SK-N-SH (cell line): ENCODE measurements around the gene OTOG. TPM values are rescaled to one million over a fixed set of nuclear protein-coding genes. Genes with fewer than 3 reads are reported as not detected.

ENCODE experiments used
- CTCF ChIA-PET: fragments of 300-600, 350-600 bp; formaldehyde crosslinking; extraction: SDS; loops from one replicate; lab custom pipeline; 2021; lab: Yijun Ruan, JAX
- POLR2A ChIA-PET: fragments of 350-600 bp; sonication (Branson Sonifier 250); formaldehyde crosslinking; extraction: SDS; loops from one replicate; lab custom pipeline; 2020; ENCODE audit warnings: antibody characterized with exemption, inconsistent platforms; lab: Yijun Ruan, JAX
- DNase-seq: peaks from one replicate; pipeline ENCODE4 v3.0.0; 2012
- H2AFZ ChIP-seq: fragments of 200-600 bp; sonication (generic); 2 replicates; pipeline ENCODE4 v1.8.1; 2016; ENCODE audit warnings: antibody characterized with exemption, mild to moderate bottlenecking, low read depth
- H3F3A ChIP-seq: fragments of 200-600 bp; sonication (generic); replicated peaks from 2 replicates; pipeline ENCODE3; 2016; ENCODE audit warnings: antibody characterized with exemption, mild to moderate bottlenecking; ENCODE audit not compliant: insufficient read depth
- H3K27ac ChIP-seq, 2 experiments: fragments of 200-500 bp in 1 of 2; fragments of 200-600 bp in 1 of 2; sonication (Bioruptor generic) in 1 of 2; sonication (generic), shearing (Covaris generic) in 1 of 2; 2 replicates each; pipeline versions ENCODE4 v1.5.1 to v1.6.1; 2014 to 2016; ENCODE audit warnings: low read depth in 2 of 2, inconsistent platforms in 1 of 2, low read length in 1 of 2, mild to moderate bottlenecking in 1 of 2, mixed read lengths in 1 of 2
- H3K27me3 ChIP-seq: fragments of 200-600 bp; sonication (generic), shearing (Covaris generic); 2 replicates; pipeline ENCODE4 v1.6.1; 2016; ENCODE audit warnings: mixed run types; ENCODE audit not compliant: insufficient read depth
- H3K36me3 ChIP-seq, 2 experiments: fragments of 200-500 bp in 1 of 2; fragments of 200-600 bp in 1 of 2; sonication (Bioruptor generic) in 1 of 2; sonication (generic) in 1 of 2; replicated peaks in 1 of 2; 2 replicates each; pipeline versions ENCODE3 to v1.5.1; 2014 to 2016; ENCODE audit warnings: low read length in 1 of 2, mild to moderate bottlenecking in 1 of 2; ENCODE audit not compliant: insufficient read depth in 2 of 2, control insufficient read depth in 1 of 2
- H3K4me1 ChIP-seq, 2 experiments: fragments of 200-500 bp in 1 of 2; fragments of 200-600 bp in 1 of 2; sonication (Bioruptor generic) in 1 of 2; sonication (generic), shearing (Covaris generic) in 1 of 2; 2 replicates each; pipeline versions ENCODE4 v1.5.1 to v1.6.1; 2014 to 2016; ENCODE audit warnings: low read depth in 1 of 2, low read length in 1 of 2, mixed run types in 1 of 2; ENCODE audit not compliant: insufficient read depth in 2 of 2, control insufficient read depth in 1 of 2
- H3K4me2 ChIP-seq: fragments of 200-600 bp; sonication (generic), shearing (Covaris generic); 2 replicates; pipeline ENCODE4 v1.6.1; 2017; ENCODE audit warnings: mixed run types
- H3K4me3 ChIP-seq, 2 experiments: fragments of 200-500 bp in 1 of 2; fragments of 200-600 bp in 1 of 2; sonication (Bioruptor generic) in 1 of 2; sonication (generic), shearing (Covaris generic) in 1 of 2; 2 replicates each; pipeline versions ENCODE4 v1.5.1 to v1.8.1; 2014 to 2016; ENCODE audit warnings: low read depth in 2 of 2, inconsistent platforms in 1 of 2, low read length in 1 of 2, mild to moderate bottlenecking in 1 of 2, mixed read lengths in 1 of 2, moderate library complexity in 1 of 2
- H3K79me2 ChIP-seq: fragments of 200-600 bp; sonication (generic); 2 replicates; pipeline ENCODE4 v1.8.1; 2017; ENCODE audit warnings: mild to moderate bottlenecking; ENCODE audit not compliant: insufficient read depth
- H3K9ac ChIP-seq: fragments of 200-600 bp; sonication (generic); 2 replicates; pipeline ENCODE4 v1.6.1; 2017; ENCODE audit warnings: mixed run types
- H3K9me2 ChIP-seq: fragments of 200-600 bp; sonication (generic); 2 replicates; pipeline ENCODE4 v1.6.1; 2017; ENCODE audit warnings: mixed run types
- H3K9me3 ChIP-seq: fragments of 200-600 bp; sonication (generic); 2 replicates; pipeline ENCODE4 v1.6.1; 2017; ENCODE audit warnings: mixed run types, mild to moderate bottlenecking, moderate library complexity
- H4K20me1 ChIP-seq: fragments of 200-600 bp; sonication (generic); 2 replicates; pipeline ENCODE4 v1.6.1; 2017; ENCODE audit warnings: mild to moderate bottlenecking, mixed run types; ENCODE audit not compliant: insufficient read depth
- CHD2 ChIP-seq: fragments of 150-350 bp; IDR thresholded peaks from 2 replicates; pipeline ENCODE4 v1.6.1; 2018; ENCODE audit warnings: low read length; ENCODE audit not compliant: partially characterized antibody
- EP300 ChIP-seq, 2 experiments: IDR thresholded peaks; 2 replicates each; pipeline versions ENCODE4 v1.4.0 to v1.6.1; 2012; ENCODE audit warnings: borderline replicate concordance in 1 of 2, low read depth in 1 of 2, low read length in 1 of 2
- FOXJ3 ChIP-seq: sonication (generic); formaldehyde crosslinking; IDR thresholded peaks from 2 replicates; pipeline ENCODE4 v1.5.1; 2020; ENCODE audit warnings: mild to moderate bottlenecking, missing genetic modification reagents
- GABPA ChIP-seq: IDR thresholded peaks from 2 replicates; pipeline ENCODE4 v1.4.0; 2012; ENCODE audit warnings: low read depth, mild to moderate bottlenecking
- GATA2 ChIP-seq: sonication (generic); formaldehyde crosslinking; IDR thresholded peaks from 2 replicates; pipeline ENCODE4 v1.5.0; 2020; ENCODE audit warnings: mild to moderate bottlenecking, missing genetic modification reagents
- MXI1 ChIP-seq: IDR thresholded peaks from 2 replicates; pipeline ENCODE4 v1.6.1; 2012; ENCODE audit warnings: mild to moderate bottlenecking, low read depth, low read length, improper control_type of control experiment
- NFIC ChIP-seq: IDR thresholded peaks from 2 replicates; pipeline ENCODE4 v1.4.0; 2012; ENCODE audit warnings: borderline replicate concordance
- NRF1 ChIP-seq: IDR thresholded peaks from 2 replicates; pipeline ENCODE4 v1.6.1; 2012; ENCODE audit warnings: low read depth, mild to moderate bottlenecking, low read length
- RAD21 ChIP-seq: IDR thresholded peaks from 2 replicates; pipeline ENCODE4 v1.6.1; 2012; ENCODE audit warnings: mild to moderate bottlenecking, low read length
- RCOR1 ChIP-seq: fragments of 150-350 bp; IDR thresholded peaks from 2 replicates; pipeline ENCODE4 v1.6.1; 2017; ENCODE audit warnings: antibody characterized with exemption, low read length
- SIN3A ChIP-seq: IDR thresholded peaks from 2 replicates; pipeline ENCODE4 v1.6.1; 2012; ENCODE audit warnings: low read depth, mild to moderate bottlenecking, low read length, moderate library complexity, borderline replicate concordance
- TAF1 ChIP-seq: IDR thresholded peaks from 2 replicates; pipeline ENCODE4 v1.6.1; 2012; ENCODE audit warnings: low read depth, mild to moderate bottlenecking, low read length, moderate library complexity, borderline replicate concordance
- TCF12 ChIP-seq: IDR thresholded peaks from 2 replicates; pipeline ENCODE4 v1.4.0; 2012
- YY1 ChIP-seq: IDR thresholded peaks from 2 replicates; pipeline ENCODE4 v1.4.0; 2012; ENCODE audit warnings: low read depth, mild to moderate bottlenecking
- WGBS: methylation state at CpG from one replicate; pipeline ENCODE4 v1.1.6; 2017; ENCODE audit warnings: low lambda C conversion rate; 5-methylcytosine and 5-hydroxymethylcytosine counted together
- polyA plus RNA-seq, 3 experiments: library from polyadenylated mRNA; depleted of rRNA; stranded (reverse); fragments of >200 nt; gene quantifications; 2 replicates each; pipeline ENCODE4 v1.2.3, GENCODE V29; 2012
- TF ChIP-seq, protein P1 (sequence below): IDR thresholded peaks from 2 replicates; pipeline ENCODE4; 2012
- TF ChIP-seq, protein P2 (sequence below): IDR thresholded peaks from 2 replicates; pipeline ENCODE4 v1.6.1; 2012; ENCODE audit warnings: mild to moderate bottlenecking, low read depth, low read length, moderate library complexity
- TF ChIP-seq, protein P3 (sequence below): fragments of 200-600 bp; sonication (generic); IDR thresholded peaks from 2 replicates; pipeline ENCODE4 v1.6.1; 2017; ENCODE audit warnings: antibody characterized with exemption, mild to moderate bottlenecking, moderate library complexity
- TF ChIP-seq, protein P4 (sequence below): fragments of 150-350 bp; IDR thresholded peaks from 2 replicates; pipeline ENCODE4 v1.6.1; 2017; ENCODE audit warnings: antibody characterized with exemption, low read length, low read depth, borderline replicate concordance
- TF ChIP-seq, protein P5 (sequence below): IDR thresholded peaks from 2 replicates; pipeline ENCODE4 v1.4.0; 2012; ENCODE audit warnings: low read depth
- TF ChIP-seq, protein P6 (sequence below): IDR thresholded peaks from 2 replicates; pipeline ENCODE4 v1.4.0; 2012; ENCODE audit warnings: low read depth, borderline replicate concordance

The OTOG gene
- polyA plus RNA-seq, 1 of the 3 experiments (the other 2 are of a cell fraction), result not detected

DNA sequence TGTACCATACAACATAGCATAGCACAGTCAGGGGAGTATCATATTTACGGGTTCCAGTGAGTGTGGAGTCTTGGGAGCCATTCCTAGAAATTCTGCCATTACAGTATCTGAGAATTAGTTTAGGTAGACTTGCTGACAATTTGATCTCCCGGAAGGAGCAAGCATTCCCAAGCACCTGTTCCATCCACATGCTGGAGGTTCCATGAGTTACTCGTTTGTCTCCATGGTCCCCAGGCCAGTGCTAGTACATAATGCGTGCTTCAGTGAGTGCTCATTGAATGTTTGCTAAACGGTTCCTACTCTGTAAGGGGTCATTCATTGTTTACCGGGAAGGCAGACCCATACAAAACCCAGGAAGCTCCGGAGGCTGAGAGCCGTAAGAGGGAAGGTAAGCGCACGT lies 144.9 kb downstream of the OTOG start:
- Histone ChIP-seq H3K36me3 (no peaks in the 10 kb centered on the region), H3K79me2 (no peaks in the 10 kb centered on the region), H2AFZ (no peak overlapping the region), H3F3A (no peaks in the 10 kb centered on the region), H3K27ac (no peak overlapping the region), H3K27me3 (peaks cover 10% of the 10 kb centered on the region; the same call in 1 of the 2 replicates), H3K4me3 (no peak overlapping the region), H3K4me2 (no peak overlapping the region), H3K9me3 (no peaks in the 10 kb centered on the region), H3K4me1 (no peaks in the 10 kb centered on the region), H3K9ac (no peak overlapping the region), H3K9me2 (no peaks in the 10 kb centered on the region), H4K20me1 (no peaks in the 10 kb centered on the region)
- TF ChIP-seq, protein P1, sequence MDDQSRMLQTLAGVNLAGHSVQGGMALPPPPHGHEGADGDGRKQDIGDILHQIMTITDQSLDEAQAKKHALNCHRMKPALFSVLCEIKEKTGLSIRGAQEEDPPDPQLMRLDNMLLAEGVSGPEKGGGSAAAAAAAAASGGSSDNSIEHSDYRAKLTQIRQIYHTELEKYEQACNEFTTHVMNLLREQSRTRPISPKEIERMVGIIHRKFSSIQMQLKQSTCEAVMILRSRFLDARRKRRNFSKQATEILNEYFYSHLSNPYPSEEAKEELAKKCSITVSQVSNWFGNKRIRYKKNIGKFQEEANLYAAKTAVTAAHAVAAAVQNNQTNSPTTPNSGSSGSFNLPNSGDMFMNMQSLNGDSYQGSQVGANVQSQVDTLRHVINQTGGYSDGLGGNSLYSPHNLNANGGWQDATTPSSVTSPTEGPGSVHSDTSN, result no peak
- no peak for TF ChIP-seq GABPA
- no peak for TF ChIP-seq TAF1
- no peak for TF ChIP-seq TCF12
- no peak for TF ChIP-seq NFIC
- no peak for TF ChIP-seq NRF1
- no peak for TF ChIP-seq YY1
- TF ChIP-seq, protein P2, sequence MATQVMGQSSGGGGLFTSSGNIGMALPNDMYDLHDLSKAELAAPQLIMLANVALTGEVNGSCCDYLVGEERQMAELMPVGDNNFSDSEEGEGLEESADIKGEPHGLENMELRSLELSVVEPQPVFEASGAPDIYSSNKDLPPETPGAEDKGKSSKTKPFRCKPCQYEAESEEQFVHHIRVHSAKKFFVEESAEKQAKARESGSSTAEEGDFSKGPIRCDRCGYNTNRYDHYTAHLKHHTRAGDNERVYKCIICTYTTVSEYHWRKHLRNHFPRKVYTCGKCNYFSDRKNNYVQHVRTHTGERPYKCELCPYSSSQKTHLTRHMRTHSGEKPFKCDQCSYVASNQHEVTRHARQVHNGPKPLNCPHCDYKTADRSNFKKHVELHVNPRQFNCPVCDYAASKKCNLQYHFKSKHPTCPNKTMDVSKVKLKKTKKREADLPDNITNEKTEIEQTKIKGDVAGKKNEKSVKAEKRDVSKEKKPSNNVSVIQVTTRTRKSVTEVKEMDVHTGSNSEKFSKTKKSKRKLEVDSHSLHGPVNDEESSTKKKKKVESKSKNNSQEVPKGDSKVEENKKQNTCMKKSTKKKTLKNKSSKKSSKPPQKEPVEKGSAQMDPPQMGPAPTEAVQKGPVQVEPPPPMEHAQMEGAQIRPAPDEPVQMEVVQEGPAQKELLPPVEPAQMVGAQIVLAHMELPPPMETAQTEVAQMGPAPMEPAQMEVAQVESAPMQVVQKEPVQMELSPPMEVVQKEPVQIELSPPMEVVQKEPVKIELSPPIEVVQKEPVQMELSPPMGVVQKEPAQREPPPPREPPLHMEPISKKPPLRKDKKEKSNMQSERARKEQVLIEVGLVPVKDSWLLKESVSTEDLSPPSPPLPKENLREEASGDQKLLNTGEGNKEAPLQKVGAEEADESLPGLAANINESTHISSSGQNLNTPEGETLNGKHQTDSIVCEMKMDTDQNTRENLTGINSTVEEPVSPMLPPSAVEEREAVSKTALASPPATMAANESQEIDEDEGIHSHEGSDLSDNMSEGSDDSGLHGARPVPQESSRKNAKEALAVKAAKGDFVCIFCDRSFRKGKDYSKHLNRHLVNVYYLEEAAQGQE, result no peak
- no peak for DNase-seq
- 36% methylated on average over 10 of the region's 10 CpGs for WGBS
- ChIA-PET POLR2A (no interaction called here), CTCF (interaction anchor here (0.6 kb wide), 1 partner anchor 65 kb away, joined by 3 read pairs; no protein-coding TSS in a partner anchor)

DNA sequence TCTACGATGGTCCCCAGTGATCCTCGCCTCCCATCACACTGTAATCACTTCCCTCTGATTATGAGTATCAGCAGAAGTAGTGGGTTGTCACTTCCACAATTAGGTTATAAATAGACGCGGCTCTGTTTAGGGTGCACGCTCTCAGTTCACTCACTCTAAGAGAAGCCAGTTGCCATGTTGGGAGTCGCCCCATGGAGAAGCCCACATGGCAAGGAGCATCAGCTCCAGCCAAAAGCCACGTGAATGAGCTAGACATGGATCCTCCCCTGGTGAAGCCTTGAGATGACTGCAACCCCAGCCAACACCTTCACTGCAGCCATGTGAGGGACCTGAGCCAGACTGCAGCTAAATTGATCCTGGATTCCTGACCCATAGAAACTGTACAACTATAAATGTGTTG lies 145.9 kb downstream of the OTOG start:
- H3F3A ChIP-seq, result no peaks in the 10 kb centered on the region
- no peaks in the 10 kb centered on the region for H3K4me1 ChIP-seq
- no peak overlapping the region for H3K9ac ChIP-seq
- 54% methylated on average over 7 of the region's 7 CpGs for WGBS
- no peak overlapping the region for H3K27ac ChIP-seq
- peaks cover 13% of the 10 kb centered on the region; the same call in 1 of the 2 replicates for H3K27me3 ChIP-seq
- ChIA-PET CTCF (interaction anchor here (1.0 kb wide), 1 partner anchor 38 kb away, joined by 3 read pairs; no protein-coding TSS in a partner anchor), POLR2A (no interaction called here)
- DNase-seq, result no peak
- H3K4me2 ChIP-seq, result no peak overlapping the region
- no peaks in the 10 kb centered on the region for H3K36me3 ChIP-seq
- H4K20me1 ChIP-seq, result no peaks in the 10 kb centered on the region
- no peaks in the 10 kb centered on the region for H3K79me2 ChIP-seq
- H3K9me3 ChIP-seq, result no peaks in the 10 kb centered on the region
- no peak overlapping the region for H3K4me3 ChIP-seq
- H2AFZ ChIP-seq, result no peak overlapping the region
- no peaks in the 10 kb centered on the region for H3K9me2 ChIP-seq
- TF ChIP-seq RCOR1, result no peak
- TF ChIP-seq, protein P3, sequence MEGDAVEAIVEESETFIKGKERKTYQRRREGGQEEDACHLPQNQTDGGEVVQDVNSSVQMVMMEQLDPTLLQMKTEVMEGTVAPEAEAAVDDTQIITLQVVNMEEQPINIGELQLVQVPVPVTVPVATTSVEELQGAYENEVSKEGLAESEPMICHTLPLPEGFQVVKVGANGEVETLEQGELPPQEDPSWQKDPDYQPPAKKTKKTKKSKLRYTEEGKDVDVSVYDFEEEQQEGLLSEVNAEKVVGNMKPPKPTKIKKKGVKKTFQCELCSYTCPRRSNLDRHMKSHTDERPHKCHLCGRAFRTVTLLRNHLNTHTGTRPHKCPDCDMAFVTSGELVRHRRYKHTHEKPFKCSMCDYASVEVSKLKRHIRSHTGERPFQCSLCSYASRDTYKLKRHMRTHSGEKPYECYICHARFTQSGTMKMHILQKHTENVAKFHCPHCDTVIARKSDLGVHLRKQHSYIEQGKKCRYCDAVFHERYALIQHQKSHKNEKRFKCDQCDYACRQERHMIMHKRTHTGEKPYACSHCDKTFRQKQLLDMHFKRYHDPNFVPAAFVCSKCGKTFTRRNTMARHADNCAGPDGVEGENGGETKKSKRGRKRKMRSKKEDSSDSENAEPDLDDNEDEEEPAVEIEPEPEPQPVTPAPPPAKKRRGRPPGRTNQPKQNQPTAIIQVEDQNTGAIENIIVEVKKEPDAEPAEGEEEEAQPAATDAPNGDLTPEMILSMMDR, result no peak
- TF ChIP-seq CHD2, result no peak
- TF ChIP-seq NFIC, result no peak
- no peak for TF ChIP-seq EP300 (IDR thresholded peaks at IDR 0.05; ENCODE audit: borderline replicate concordance in 1 of 2, low read depth in 1 of 2, low read length in 1 of 2)
- no peak for TF ChIP-seq FOXJ3 (CRISPR knock-in tag)
- no peak for TF ChIP-seq SIN3A
- TF ChIP-seq, protein P4, sequence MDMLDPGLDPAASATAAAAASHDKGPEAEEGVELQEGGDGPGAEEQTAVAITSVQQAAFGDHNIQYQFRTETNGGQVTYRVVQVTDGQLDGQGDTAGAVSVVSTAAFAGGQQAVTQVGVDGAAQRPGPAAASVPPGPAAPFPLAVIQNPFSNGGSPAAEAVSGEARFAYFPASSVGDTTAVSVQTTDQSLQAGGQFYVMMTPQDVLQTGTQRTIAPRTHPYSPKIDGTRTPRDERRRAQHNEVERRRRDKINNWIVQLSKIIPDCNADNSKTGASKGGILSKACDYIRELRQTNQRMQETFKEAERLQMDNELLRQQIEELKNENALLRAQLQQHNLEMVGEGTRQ, result no peak
- TF ChIP-seq GATA2, result no peak
- TF ChIP-seq TAF1, result no peak
- TF ChIP-seq RAD21, result no peak
- no peak for TF ChIP-seq NRF1
- no peak for TF ChIP-seq TCF12
- TF ChIP-seq, protein P5, sequence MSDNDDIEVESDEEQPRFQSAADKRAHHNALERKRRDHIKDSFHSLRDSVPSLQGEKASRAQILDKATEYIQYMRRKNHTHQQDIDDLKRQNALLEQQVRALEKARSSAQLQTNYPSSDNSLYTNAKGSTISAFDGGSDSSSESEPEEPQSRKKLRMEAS, result no peak
- no peak for TF ChIP-seq MXI1
- TF ChIP-seq, protein P6, sequence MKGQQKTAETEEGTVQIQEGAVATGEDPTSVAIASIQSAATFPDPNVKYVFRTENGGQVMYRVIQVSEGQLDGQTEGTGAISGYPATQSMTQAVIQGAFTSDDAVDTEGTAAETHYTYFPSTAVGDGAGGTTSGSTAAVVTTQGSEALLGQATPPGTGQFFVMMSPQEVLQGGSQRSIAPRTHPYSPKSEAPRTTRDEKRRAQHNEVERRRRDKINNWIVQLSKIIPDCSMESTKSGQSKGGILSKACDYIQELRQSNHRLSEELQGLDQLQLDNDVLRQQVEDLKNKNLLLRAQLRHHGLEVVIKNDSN, result no peak
